Keratinocyte (primary cell): Measurements from ENCODE around the gene DENND4B. TPM values are rescaled to one million over a fixed set of nuclear protein-coding genes. Genes with fewer than 3 reads are reported as not detected.

Source experiments
- DNase-seq: peaks from one replicate; pipeline ENCODE4 v3.0.0-alpha.2; 2011; ENCODE audit warnings: low read depth, missing footprints, low spot score
- FAIRE-seq: peaks from 2 replicates; lab custom pipeline; 2011; peaks lifted over from hg19 to GRCh38; lab: Jason Lieb, UNC
- H2AFZ ChIP-seq: 2 replicates; pipeline ENCODE4 v1.6.0; 2012; ENCODE audit warnings: low read length, control low read depth, inconsistent platforms; ENCODE audit not compliant: control insufficient read depth
- H3K27ac ChIP-seq: 2 replicates; pipeline ENCODE4 v1.5.1; 2011; ENCODE audit warnings: low read length; ENCODE audit not compliant: control insufficient read depth, insufficient read depth
- H3K27me3 ChIP-seq: 3 replicates; pipeline ENCODE4 v1.6.0; 2011; ENCODE audit warnings: low read length; ENCODE audit not compliant: control insufficient read depth, insufficient read depth; ENCODE audit errors: extremely low read depth
- H3K36me3 ChIP-seq, 2 experiments: 2 replicates in 1 of 2; 3 replicates in 1 of 2; pipeline ENCODE4 v1.5.1; 2011; ENCODE audit warnings: low read length in 2 of 2, mild to moderate bottlenecking in 1 of 2; ENCODE audit not compliant: control insufficient read depth in 2 of 2, insufficient read depth in 2 of 2; ENCODE audit errors: extremely low read depth in 1 of 2
- H3K4me1 ChIP-seq: 3 replicates; pipeline ENCODE4 v1.5.1; 2011; ENCODE audit warnings: low read length; ENCODE audit not compliant: control insufficient read depth, insufficient read depth; ENCODE audit errors: extremely low read depth
- H3K4me2 ChIP-seq: 3 replicates; pipeline ENCODE4 v1.6.0; 2011; ENCODE audit warnings: low read depth, low read length; ENCODE audit not compliant: control insufficient read depth, insufficient read depth; ENCODE audit errors: extremely low read depth
- H3K4me3 ChIP-seq, 3 experiments: fragments of 200-600 bp in 1 of 3; sonication (generic) in 1 of 3; 2 replicates in 2 of 3; 3 replicates in 1 of 3; pipeline ENCODE4 v1.5.1; 2011 to 2016; ENCODE audit warnings: low read length in 3 of 3, mild to moderate bottlenecking in 3 of 3, control low read depth in 2 of 3, inconsistent platforms in 1 of 3, low read depth in 1 of 3, mixed read lengths in 1 of 3, mixed run types in 1 of 3, moderate library complexity in 1 of 3; ENCODE audit not compliant: control insufficient read depth in 2 of 3, insufficient read depth in 2 of 3; ENCODE audit errors: extremely low read depth in 1 of 3
- H3K79me2 ChIP-seq: 2 replicates; pipeline ENCODE4 v1.6.0; 2012; ENCODE audit warnings: low read length; ENCODE audit not compliant: control insufficient read depth, insufficient read depth
- H3K9ac ChIP-seq: 3 replicates; pipeline ENCODE4 v1.6.0; 2011; ENCODE audit warnings: low read length; ENCODE audit not compliant: control insufficient read depth, insufficient read depth; ENCODE audit errors: extremely low read depth
- H3K9me1 ChIP-seq: 3 replicates; pipeline ENCODE4 v1.6.0; 2011; ENCODE audit warnings: low read length; ENCODE audit not compliant: control insufficient read depth, insufficient read depth; ENCODE audit errors: extremely low read depth
- H3K9me3 ChIP-seq: 2 replicates; pipeline ENCODE4 v1.5.1; 2012; ENCODE audit warnings: low read depth, low read length; ENCODE audit not compliant: control insufficient read depth
- H4K20me1 ChIP-seq: 3 replicates; pipeline ENCODE4 v1.6.0; 2011; ENCODE audit warnings: low read length; ENCODE audit not compliant: control insufficient read depth, insufficient read depth; ENCODE audit errors: extremely low read depth
- EZH2 ChIP-seq: IDR thresholded peaks from one replicate; pipeline ENCODE4 v1.6.1; 2012; ENCODE audit warnings: inconsistent platforms, mild to moderate bottlenecking, low read length, moderate library complexity
- dilution Hi-C: fragments of 300-500 bp; cut with MboI; formaldehyde crosslinking; loops from one replicate; pipeline ENCODE4 v1.7.0; 2020; ENCODE audit warnings: low sequenced_read_pairs; ENCODE audit not compliant: extremely low pct_ligation_motif_present
- polyA plus RNA-seq, 5 experiments: library from polyadenylated mRNA; depleted of rRNA in 3 of 5; stranded (reverse) in 3 of 5; stranded (forward) in 1 of 5; unstranded in 1 of 5; fragments of >200 nt; gene quantifications; 1 replicate in 1 of 5; 2 replicates in 3 of 5; 3 replicates in 1 of 5; pipeline versions ENCODE4 v1.2.1 to v1.2.3, GENCODE V29; 2011 to 2012; ENCODE audit warnings: missing spikeins in 2 of 5, low read depth in 1 of 5, low replicate concordance in 1 of 5
- TF ChIP-seq, protein P1 (sequence below), 3 experiments: IDR thresholded peaks in 1 of 3; conservative IDR thresholded peaks in 1 of 3; optimal IDR thresholded peaks in 1 of 3; 2 replicates in 2 of 3; 3 replicates in 1 of 3; pipeline versions ENCODE3 to v1.5.1; 2011; ENCODE audit warnings: low read length in 3 of 3, mild to moderate bottlenecking in 3 of 3, moderate library complexity in 2 of 3, control low read depth in 1 of 3, inconsistent platforms in 1 of 3; ENCODE audit not compliant: insufficient read depth in 2 of 3; ENCODE audit errors: extremely low read depth in 1 of 3

DENND4B gene
- polyA plus RNA-seq, 1 donor (not counting 4 experiments of a cell fraction or from before 2014, with no cell fraction given) = 7.9 TPM

DNA sequence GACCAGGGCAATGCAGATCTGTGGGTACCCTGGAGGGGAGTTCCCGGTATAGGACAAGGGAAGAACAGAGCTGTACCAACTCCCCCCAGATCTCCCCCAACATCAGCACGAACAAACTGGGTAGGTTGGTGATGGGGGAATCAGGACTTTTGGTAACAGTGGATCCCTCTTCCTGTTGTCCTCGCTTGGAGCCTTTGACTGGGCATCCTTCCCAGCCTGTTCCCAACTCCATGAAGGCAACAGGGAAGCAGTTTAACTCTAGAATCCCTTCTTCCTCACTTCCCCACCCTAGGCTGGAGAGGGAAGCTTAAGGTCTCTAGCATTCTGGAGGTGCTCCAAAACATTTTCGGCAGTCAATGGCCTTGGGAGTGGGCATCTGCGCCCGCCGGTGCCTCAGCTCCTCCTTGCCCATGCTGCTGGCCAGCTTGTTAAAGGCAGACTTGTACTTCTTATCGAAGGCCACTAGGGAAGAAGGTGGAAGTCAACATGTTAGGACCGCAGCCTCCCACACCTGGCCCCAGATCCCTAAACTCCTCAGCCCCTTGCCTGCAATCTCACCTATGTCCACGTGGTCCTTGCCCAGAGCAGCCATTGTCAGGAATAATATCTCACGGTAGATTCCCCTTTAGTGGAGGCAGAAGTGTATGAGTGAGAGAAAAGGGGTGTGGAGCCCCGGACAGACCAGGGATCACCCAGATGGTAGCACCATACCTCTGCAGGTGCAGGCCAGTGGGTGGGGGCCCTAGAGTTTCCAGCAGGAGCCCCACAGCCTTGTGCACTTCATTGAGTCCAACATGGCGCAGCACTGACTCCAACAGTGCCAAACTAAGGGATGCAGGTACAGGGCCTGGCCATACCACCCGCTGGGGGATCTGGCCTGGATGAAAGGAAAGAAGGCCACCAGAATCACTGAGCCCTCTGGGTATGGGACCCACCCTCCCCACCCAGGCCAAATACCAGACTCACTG, 16.3 kb downstream of the DENND4B start:
- no peak for FAIRE-seq
- Histone ChIP-seq H3K9me1 (no peaks in the 10 kb centered on the region), H3K27me3 (no peaks in the 10 kb centered on the region), H3K4me2 (no peak overlapping the region), H4K20me1 (no peaks in the 10 kb centered on the region), H3K9me3 (no peaks in the 10 kb centered on the region), H2AFZ (no peak overlapping the region), H3K79me2 (no peaks in the 10 kb centered on the region), H3K36me3 (peaks cover 7 to 26% of the 10 kb centered on the region in 2 experiments), H3K9ac (no peak overlapping the region), H3K4me3 (no peak overlapping the region), H3K4me1 (no peaks in the 10 kb centered on the region), H3K27ac (no peak overlapping the region)
- TF ChIP-seq, protein P1, sequence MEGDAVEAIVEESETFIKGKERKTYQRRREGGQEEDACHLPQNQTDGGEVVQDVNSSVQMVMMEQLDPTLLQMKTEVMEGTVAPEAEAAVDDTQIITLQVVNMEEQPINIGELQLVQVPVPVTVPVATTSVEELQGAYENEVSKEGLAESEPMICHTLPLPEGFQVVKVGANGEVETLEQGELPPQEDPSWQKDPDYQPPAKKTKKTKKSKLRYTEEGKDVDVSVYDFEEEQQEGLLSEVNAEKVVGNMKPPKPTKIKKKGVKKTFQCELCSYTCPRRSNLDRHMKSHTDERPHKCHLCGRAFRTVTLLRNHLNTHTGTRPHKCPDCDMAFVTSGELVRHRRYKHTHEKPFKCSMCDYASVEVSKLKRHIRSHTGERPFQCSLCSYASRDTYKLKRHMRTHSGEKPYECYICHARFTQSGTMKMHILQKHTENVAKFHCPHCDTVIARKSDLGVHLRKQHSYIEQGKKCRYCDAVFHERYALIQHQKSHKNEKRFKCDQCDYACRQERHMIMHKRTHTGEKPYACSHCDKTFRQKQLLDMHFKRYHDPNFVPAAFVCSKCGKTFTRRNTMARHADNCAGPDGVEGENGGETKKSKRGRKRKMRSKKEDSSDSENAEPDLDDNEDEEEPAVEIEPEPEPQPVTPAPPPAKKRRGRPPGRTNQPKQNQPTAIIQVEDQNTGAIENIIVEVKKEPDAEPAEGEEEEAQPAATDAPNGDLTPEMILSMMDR (optimal IDR thresholded peaks at IDR 0.05 in 1 of 3, IDR thresholded peaks at IDR 0.05 in 1 of 3, conservative IDR thresholded peaks at IDR 0.05 in 1 of 3; ENCODE audit: extremely low read depth in 1 of 3, insufficient read depth in 2 of 3, low read length in 3 of 3) = no peak
- no peak for TF ChIP-seq EZH2
- DNase-seq = no peak
- dilution Hi-C loops = no loop called here

DNA sequence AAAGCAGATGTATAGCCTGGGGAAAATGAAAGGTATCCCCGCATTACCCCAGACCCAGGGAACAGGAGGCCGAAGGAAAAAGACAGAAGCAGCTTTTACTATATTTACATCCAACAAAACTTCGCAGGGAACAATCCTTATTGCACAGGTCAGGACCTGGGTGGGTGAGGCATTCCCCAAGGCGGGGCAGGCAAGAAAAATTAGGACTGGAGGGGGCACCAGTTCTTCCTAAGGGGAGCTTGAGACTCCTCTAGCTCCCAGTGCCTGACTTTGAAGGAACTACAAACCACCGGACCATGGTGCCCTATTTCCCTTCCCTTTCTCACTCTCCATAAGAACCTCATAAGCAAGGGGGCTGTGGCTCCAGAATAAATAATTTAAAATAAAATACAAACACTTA, 17.1 kb downstream of the DENND4B start:
- no peak for FAIRE-seq
- dilution Hi-C loops = no loop called here
- H3K27me3 ChIP-seq = no peaks in the 10 kb centered on the region

More for the DNA sequence above, 17.1 kb downstream of the DENND4B start:
- Histone ChIP-seq H2AFZ (no peak overlapping the region), H4K20me1 (no peaks in the 10 kb centered on the region), H3K4me1 (no peaks in the 10 kb centered on the region), H3K36me3 (peaks cover 1 to 24% of the 10 kb centered on the region in 2 experiments), H3K4me3 (no peak overlapping the region), H3K9ac (no peak overlapping the region), H3K4me2 (no peak overlapping the region), H3K27ac (no peak overlapping the region), H3K79me2 (no peaks in the 10 kb centered on the region), H3K9me1 (no peaks in the 10 kb centered on the region), H3K9me3 (no peaks in the 10 kb centered on the region)
- no peak for TF ChIP-seq EZH2
- TF ChIP-seq, protein P1 (optimal IDR thresholded peaks at IDR 0.05 in 1 of 3, IDR thresholded peaks at IDR 0.05 in 1 of 3, conservative IDR thresholded peaks at IDR 0.05 in 1 of 3; ENCODE audit: extremely low read depth in 1 of 3, insufficient read depth in 2 of 3, low read length in 3 of 3) = no peak
- no peak for DNase-seq
